Caco-2 (cell line): ENCODE results near the gene RNU2-63P. TPM values are rescaled to one million over a fixed set of nuclear protein-coding genes. Genes with fewer than 3 reads are reported as not detected.
"Not testable (repeated sequence)": the region's sequence is repeated elsewhere in the genome, so short reads cannot be mapped to it uniquely, and the experiment has no call there.

Experiments
- BruUV-seq: library from RNA; stranded (reverse); fragments of 400-500 nt; replicated peaks from 2 replicates; lab custom pipeline; 2021; lab: Mats Ljungman, UMichigan
- CTCF ChIA-PET: fragments of 300-600 bp; sonication (Branson Sonifier 250); formaldehyde crosslinking; loops from one replicate; lab custom pipeline; 2022; ENCODE audit warnings: antibody characterized with exemption; lab: Charles Lee
- POLR2A ChIA-PET: fragments of 300-600 bp; sonication (Branson Sonifier 250); formaldehyde crosslinking; loops from one replicate; lab custom pipeline; 2022; ENCODE audit warnings: antibody characterized with exemption; lab: Charles Lee
- DNase-seq, 2 experiments: peaks; one replicate each; pipeline versions ENCODE4 v3.0.0 to v3.0.0-alpha.2; 2020 to 2022
- H3K27me3 ChIP-seq: replicated peaks from 2 replicates; pipeline ENCODE4 v1.6.0; 2011; ENCODE audit warnings: low read length; ENCODE audit not compliant: control insufficient read depth, insufficient read depth
- H3K36me3 ChIP-seq: 2 replicates; pipeline ENCODE4 v1.5.1; 2011; ENCODE audit warnings: low read length; ENCODE audit not compliant: control insufficient read depth, insufficient read depth
- H3K4me1 ChIP-seq: fragments of 250-450 bp; sonication (Bioruptor Pico); 2 replicates; pipeline ENCODE4 v1.5.1; 2020; ENCODE audit warnings: mild to moderate bottlenecking
- H3K4me3 ChIP-seq: 2 replicates; pipeline ENCODE4 v1.5.1; 2011; ENCODE audit warnings: low read depth, mild to moderate bottlenecking, control low read depth, low read length
- H3K9me3 ChIP-seq: fragments of 250-450 bp; sonication (Bioruptor Pico); 2 replicates; pipeline ENCODE4 v1.5.1; 2020; ENCODE audit warnings: mild to moderate bottlenecking, moderate library complexity
- H3K27ac Mint-ChIP-seq: one replicate; pipeline ENCODE4 v1.8.0; 2022; ENCODE audit warnings: mixed read lengths; ENCODE audit not compliant: unreplicated experiment
- H3K27me3 Mint-ChIP-seq: one replicate; pipeline ENCODE4 v1.8.0; 2022; ENCODE audit warnings: mixed read lengths; ENCODE audit not compliant: insufficient read depth, unreplicated experiment
- H3K36me3 Mint-ChIP-seq: one replicate; pipeline ENCODE4 v1.8.0; 2022; ENCODE audit warnings: mild to moderate bottlenecking, mixed read lengths; ENCODE audit not compliant: insufficient read depth, unreplicated experiment
- H3K4me1 Mint-ChIP-seq: one replicate; pipeline ENCODE4 v1.8.0; 2022; ENCODE audit warnings: low read depth, mixed read lengths; ENCODE audit not compliant: unreplicated experiment
- H3K4me3 Mint-ChIP-seq: one replicate; pipeline ENCODE4 v1.8.0; 2022; ENCODE audit warnings: mild to moderate bottlenecking, moderate library complexity, mixed read lengths; ENCODE audit not compliant: unreplicated experiment
- H3K9me3 Mint-ChIP-seq: one replicate; pipeline ENCODE4 v1.8.0; 2022; ENCODE audit warnings: mixed read lengths; ENCODE audit not compliant: unreplicated experiment
- intact Hi-C: fragments of 100-400 bp; cut with micrococcal nuclease; formaldehyde crosslinking; loops from one replicate; pipeline ENCODE4 v1.10.0; 2022; ENCODE audit not compliant: unreplicated experiment
- total RNA-seq: library from RNA; stranded (reverse); gene quantifications from 2 replicates; pipeline ENCODE4 v1.2.3, GENCODE V29; 2022

The RNU2-63P gene
- total RNA-seq, 1 experiment from 2014 or later = 19.4 TPM

- H3K36me3 Mint-ChIP-seq, POLR2A ChIA-PET, H3K4me3 Mint-ChIP-seq, CTCF ChIA-PET, H3K9me3 ChIP-seq, H3K4me1 Mint-ChIP-seq, H3K27me3 ChIP-seq, H3K27me3 Mint-ChIP-seq, DNase-seq, H3K4me3 ChIP-seq, H3K9me3 Mint-ChIP-seq, H3K27ac Mint-ChIP-seq, BruUV-seq, H3K36me3 ChIP-seq, intact Hi-C loops, H3K4me1 ChIP-seq: not testable (repeated sequence)
These were observed 35.2 kb downstream of the RNU2-63P start for GRCh38 chr2:87981182-87981581.

- BruUV-seq, H3K36me3 Mint-ChIP-seq, H3K4me3 ChIP-seq, CTCF ChIA-PET, H3K27ac Mint-ChIP-seq, H3K4me3 Mint-ChIP-seq, intact Hi-C loops, H3K27me3 Mint-ChIP-seq, H3K9me3 ChIP-seq, H3K27me3 ChIP-seq, H3K36me3 ChIP-seq, POLR2A ChIA-PET, H3K4me1 ChIP-seq, DNase-seq, H3K9me3 Mint-ChIP-seq, H3K4me1 Mint-ChIP-seq: not testable (repeated sequence)
These were observed 44.0 kb downstream of the RNU2-63P start for GRCh38 chr2:87972385-87972784.

Other genes with a start within 250 kb of the RNU2-63P start
- gene RGPD2, start 190.8 kb downstream of the RNU2-63P start, total RNA-seq = 0.32 and 1.4 TPM in 2 replicates
- 5.4 and 7.6 TPM in 2 replicates for gene KRCC1, start 39.2 kb upstream of the RNU2-63P start, total RNA-seq
- gene SMYD1, start 51.3 kb upstream of the RNU2-63P start, total RNA-seq = not detected in 2 replicates
- 41.0 and 44.5 TPM in 2 replicates for gene FABP1, start 111.5 kb upstream of the RNU2-63P start, total RNA-seq
- 20.0 and 23.0 TPM in 2 replicates for gene THNSL2, start 153.8 kb upstream of the RNU2-63P start, total RNA-seq